Fibroblast of lung (primary cell): Measurements from ENCODE around the gene PER2.

Experiments
- EZH2 ChIP-seq: IDR thresholded peaks from 2 replicates; pipeline ENCODE4 v1.5.1; 2012; ENCODE audit warnings: low read length, control low read depth, mild to moderate bottlenecking; ENCODE audit errors: missing control alignments
- TF ChIP-seq, protein P1 (sequence below), 2 donors: IDR thresholded peaks in 1 of 2; conservative IDR thresholded peaks in 1 of 2; 1 replicate in 1 of 2; 2 replicates in 1 of 2; pipeline ENCODE4 v1.5.1; 2011 to 2012; ENCODE audit warnings: low read length in 2 of 2, control low read depth in 1 of 2, inconsistent platforms in 1 of 2, low read depth in 1 of 2, mild to moderate bottlenecking in 1 of 2

DNA sequence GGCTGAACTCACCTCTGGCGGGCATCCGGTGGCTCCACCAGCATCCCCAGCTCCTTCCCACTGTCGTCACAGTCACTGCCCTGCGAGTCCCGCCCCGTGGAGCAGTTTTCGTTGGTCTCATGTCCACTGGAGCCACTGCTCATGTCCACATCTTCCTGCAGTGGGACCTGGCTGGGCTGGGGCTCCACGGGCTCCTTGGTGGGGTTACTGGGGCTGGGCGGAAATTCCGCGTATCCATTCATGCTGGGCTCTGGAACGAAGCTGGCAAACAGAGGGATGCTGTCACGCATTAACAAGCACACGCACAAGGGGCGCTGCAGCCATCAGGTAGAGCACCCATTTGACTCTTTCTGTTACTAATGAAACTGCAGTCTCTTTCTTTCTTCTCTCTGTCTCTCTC, 10.7 kb downstream of the PER2 start:
- TF ChIP-seq, protein P1, sequence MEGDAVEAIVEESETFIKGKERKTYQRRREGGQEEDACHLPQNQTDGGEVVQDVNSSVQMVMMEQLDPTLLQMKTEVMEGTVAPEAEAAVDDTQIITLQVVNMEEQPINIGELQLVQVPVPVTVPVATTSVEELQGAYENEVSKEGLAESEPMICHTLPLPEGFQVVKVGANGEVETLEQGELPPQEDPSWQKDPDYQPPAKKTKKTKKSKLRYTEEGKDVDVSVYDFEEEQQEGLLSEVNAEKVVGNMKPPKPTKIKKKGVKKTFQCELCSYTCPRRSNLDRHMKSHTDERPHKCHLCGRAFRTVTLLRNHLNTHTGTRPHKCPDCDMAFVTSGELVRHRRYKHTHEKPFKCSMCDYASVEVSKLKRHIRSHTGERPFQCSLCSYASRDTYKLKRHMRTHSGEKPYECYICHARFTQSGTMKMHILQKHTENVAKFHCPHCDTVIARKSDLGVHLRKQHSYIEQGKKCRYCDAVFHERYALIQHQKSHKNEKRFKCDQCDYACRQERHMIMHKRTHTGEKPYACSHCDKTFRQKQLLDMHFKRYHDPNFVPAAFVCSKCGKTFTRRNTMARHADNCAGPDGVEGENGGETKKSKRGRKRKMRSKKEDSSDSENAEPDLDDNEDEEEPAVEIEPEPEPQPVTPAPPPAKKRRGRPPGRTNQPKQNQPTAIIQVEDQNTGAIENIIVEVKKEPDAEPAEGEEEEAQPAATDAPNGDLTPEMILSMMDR (conservative IDR thresholded peaks at IDR 0.05 in 1 of 2, IDR thresholded peaks at IDR 0.05 in 1 of 2; ENCODE audit: low read depth in 1 of 2, low read length in 2 of 2), result no peak
- TF ChIP-seq EZH2, result no peak
